OCI-LY1 (cell line): ENCODE data around the gene PREX1.

Experiments used
- EZH2 ChIP-seq: fragments of 200-600 bp; sonication (generic), shearing (Covaris generic); IDR thresholded peaks from 2 replicates; pipeline ENCODE4 v1.8.0; 2017; ENCODE audit warnings: borderline replicate concordance, mixed run types, mild to moderate bottlenecking, antibody characterized with exemption, low read length, moderate library complexity, mixed read lengths
- TF ChIP-seq, protein P1 (sequence below): fragments of 200-600 bp; sonication (generic), shearing (Covaris generic); IDR thresholded peaks from 2 replicates; pipeline ENCODE4 v1.5.1; 2017; ENCODE audit warnings: mild to moderate bottlenecking, antibody characterized with exemption, low read length, moderate library complexity, mixed read lengths

DNA sequence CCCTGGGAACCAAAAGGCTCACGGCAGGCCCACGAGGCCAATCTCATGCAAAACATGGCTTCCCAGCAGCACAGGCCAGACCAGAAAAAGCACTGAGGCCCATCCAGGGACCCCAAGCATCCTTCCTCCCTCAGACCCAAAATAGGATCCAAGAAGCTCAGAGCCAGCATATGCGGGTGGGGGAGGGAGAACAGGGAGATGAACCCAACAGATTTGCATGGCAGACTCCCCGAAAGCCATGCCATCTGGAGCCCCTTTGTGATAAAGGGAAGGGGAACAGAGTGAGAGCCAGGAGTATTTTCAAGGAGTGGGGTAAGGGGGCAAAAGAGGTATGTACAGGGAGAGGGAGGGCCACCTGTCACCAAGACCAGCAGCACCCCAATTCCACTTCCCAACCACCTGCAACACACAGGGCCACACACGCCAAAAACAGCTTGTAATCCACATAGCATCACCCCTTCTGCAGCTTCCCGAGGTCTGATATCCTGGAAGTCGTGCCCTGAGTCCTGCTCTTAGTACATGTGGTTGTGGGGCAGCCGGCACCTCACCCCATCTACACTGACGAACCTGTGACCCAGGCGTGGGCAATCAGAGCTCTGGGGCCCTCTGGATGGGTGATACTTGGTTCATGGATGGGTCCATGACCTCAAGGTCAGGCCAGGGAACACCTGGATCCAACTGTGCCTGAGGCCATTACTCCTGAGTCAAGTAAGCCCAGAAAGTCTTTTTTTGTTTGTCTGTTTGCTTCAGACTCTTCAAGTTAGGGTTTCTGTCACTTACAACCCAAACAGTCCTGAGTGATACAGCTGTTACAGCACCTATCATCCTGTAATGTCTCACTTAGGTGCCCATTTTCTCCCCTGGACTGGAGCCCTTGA is 24.4 kb downstream of the PREX1 start:
- TF ChIP-seq, protein P1, sequence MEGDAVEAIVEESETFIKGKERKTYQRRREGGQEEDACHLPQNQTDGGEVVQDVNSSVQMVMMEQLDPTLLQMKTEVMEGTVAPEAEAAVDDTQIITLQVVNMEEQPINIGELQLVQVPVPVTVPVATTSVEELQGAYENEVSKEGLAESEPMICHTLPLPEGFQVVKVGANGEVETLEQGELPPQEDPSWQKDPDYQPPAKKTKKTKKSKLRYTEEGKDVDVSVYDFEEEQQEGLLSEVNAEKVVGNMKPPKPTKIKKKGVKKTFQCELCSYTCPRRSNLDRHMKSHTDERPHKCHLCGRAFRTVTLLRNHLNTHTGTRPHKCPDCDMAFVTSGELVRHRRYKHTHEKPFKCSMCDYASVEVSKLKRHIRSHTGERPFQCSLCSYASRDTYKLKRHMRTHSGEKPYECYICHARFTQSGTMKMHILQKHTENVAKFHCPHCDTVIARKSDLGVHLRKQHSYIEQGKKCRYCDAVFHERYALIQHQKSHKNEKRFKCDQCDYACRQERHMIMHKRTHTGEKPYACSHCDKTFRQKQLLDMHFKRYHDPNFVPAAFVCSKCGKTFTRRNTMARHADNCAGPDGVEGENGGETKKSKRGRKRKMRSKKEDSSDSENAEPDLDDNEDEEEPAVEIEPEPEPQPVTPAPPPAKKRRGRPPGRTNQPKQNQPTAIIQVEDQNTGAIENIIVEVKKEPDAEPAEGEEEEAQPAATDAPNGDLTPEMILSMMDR = no peak
- no peak for TF ChIP-seq EZH2
